HFF-Myc (cell line): ENCODE results near the gene RFT1.

Source experiments
- DNase-seq: peaks from one replicate; pipeline ENCODE4 v3.0.0-alpha.2; 2011; ENCODE audit warnings: low read depth; ENCODE audit errors: extremely low read depth
- H3K4me3 ChIP-seq: replicated peaks from 2 replicates; pipeline ENCODE4 v1.5.1; 2011; ENCODE audit warnings: low read depth, mild to moderate bottlenecking, control low read depth, low read length
- TF ChIP-seq, protein P1 (sequence below): IDR thresholded peaks from 2 replicates; pipeline ENCODE4 v1.5.1; 2012; ENCODE audit warnings: mild to moderate bottlenecking, low read depth, low read length, control low read depth; ENCODE audit errors: missing control alignments

The RFT1 gene

DNA sequence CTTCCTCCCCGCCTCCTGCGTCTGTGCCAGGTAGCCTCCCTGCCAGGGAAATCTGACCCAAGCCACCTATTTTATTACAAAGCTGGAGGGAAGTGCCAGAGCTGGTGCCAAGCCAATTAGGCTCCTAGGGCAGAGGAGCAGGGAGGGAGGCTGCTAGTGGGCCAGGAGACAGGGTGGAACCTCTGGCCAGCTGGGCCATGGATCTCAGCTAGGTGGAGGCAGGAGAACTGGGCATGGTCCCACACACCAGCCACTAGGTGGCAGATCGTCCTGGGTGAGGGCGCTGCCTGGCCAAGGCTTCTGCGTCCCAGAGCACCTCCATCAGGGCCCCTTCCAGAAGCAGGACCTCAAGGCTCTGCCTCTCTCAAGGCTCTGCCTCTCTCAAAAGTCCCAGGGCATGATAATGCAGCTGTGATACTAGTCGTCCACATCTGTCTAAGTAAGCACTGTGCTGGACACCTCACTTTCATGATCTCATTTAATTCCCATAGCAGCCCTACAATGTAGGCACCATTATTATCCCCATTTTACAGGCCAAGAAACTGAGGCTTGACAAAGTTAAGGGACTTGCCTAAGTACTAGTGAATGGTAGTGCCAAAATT is 4.5 kb upstream of the RFT1 start:
- no peak overlapping the region for H3K4me3 ChIP-seq
- TF ChIP-seq, protein P1, sequence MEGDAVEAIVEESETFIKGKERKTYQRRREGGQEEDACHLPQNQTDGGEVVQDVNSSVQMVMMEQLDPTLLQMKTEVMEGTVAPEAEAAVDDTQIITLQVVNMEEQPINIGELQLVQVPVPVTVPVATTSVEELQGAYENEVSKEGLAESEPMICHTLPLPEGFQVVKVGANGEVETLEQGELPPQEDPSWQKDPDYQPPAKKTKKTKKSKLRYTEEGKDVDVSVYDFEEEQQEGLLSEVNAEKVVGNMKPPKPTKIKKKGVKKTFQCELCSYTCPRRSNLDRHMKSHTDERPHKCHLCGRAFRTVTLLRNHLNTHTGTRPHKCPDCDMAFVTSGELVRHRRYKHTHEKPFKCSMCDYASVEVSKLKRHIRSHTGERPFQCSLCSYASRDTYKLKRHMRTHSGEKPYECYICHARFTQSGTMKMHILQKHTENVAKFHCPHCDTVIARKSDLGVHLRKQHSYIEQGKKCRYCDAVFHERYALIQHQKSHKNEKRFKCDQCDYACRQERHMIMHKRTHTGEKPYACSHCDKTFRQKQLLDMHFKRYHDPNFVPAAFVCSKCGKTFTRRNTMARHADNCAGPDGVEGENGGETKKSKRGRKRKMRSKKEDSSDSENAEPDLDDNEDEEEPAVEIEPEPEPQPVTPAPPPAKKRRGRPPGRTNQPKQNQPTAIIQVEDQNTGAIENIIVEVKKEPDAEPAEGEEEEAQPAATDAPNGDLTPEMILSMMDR, result peak; percentile 91
- DNase-seq, result peak; percentile 39

DNA sequence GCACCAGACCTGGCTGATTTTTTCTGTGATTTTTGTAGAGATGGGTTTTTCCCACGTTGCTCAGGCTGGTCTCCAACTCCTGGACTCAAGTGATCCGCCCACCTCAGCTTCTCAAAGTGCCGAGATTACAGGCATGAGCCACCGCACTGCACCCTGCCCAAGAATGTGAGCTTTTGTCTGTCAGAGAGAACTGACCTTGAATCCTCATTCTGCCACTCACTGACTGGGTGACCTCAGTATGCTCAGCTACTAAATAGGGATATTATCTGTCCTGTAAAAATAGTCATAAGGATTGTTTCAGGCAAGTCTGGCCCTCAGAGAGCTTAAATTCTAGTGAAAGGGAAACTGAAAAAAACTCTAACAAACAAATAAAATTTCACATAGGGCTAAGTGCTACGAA is 2.1 kb upstream of the RFT1 start:
- no peak overlapping the region for H3K4me3 ChIP-seq
- no peak for DNase-seq
- TF ChIP-seq, protein P1, result no peak

DNA sequence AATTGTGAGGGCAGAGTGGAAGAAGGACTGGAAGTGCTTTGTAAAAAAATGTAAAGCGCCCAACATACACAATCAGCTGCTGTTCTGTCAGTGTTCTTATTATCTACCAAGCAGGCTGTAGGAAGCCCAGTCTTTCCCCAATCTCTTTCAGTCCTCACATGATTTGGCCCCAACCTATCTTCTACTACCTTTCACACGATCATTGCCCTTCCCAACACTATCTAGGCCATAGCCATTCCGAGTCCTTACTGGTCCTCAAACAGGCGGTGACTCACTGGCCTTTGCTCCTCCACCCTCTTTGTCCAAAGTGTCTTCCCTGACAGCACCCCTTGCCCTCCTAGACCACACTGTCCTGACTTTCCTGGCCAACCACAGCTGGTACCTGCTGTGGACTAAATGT is 861 bp upstream of the RFT1 start:
- TF ChIP-seq, protein P1, result no peak
- peak overlapping the region; percentile 92 for H3K4me3 ChIP-seq
- DNase-seq, result no peak

DNA sequence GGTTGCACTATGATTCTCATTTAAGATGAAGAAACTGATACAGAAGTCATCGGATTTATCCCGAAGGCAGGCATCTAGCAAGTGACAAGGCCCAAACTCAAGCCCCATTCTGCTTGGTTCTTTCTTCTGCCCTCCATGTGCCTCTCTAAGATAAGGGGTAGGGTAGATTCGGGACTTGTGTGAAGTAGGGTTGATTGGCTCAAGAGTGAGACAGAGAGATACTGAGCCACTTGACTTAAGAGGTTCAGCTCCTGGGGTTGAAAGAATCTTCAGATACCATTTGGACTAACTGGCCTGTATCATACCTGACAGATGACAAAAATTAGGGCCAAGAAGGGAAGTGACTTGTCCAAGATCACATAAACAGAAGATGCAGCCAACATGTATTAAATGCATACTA is 891 bp downstream of the RFT1 start:
- H3K4me3 ChIP-seq, result peak overlapping the region; percentile 92
- TF ChIP-seq, protein P1, result no peak
- DNase-seq, result no peak

DNA sequence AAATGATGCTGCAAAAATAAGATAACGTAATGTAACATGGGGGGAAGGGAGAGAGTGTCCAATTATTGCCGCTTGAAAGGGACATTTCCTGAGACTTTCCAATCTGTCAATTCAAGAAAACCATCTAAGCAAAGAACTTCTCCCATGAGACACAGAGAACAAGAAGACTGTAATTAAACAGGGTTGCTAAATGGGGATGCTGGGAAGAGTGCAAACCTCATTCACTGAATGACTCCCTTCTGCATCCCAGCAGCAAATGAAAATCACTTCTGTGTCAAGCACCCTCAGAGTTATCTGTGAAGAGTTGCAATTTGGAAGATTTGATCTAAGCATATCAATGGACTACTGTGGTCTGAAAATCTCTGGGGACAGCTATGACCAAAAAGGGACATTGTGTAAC is 3.6 kb downstream of the RFT1 start:
- H3K4me3 ChIP-seq, result no peak overlapping the region
- no peak for DNase-seq
- TF ChIP-seq, protein P1, result no peak

DNA sequence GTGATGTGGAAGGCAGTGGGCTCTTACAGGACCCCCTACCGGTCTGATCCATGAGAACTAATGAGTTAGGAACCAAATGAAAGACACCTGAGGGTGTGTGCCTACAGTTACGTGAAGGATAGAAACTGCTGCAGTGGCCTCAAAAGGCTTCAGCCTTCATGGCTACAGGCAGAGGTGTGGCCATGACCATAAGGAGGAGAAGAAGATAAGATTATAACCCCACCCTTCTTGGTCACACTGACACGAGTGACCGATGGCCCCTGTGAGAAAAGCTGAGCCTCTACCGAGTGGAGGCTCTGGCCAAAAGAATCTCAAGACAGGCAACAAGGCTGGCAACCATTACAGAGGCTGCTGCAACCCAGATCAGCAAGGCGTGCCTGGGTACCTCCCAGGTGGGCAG is 6.3 kb downstream of the RFT1 start:
- TF ChIP-seq, protein P1, result no peak
- DNase-seq, result no peak
- no peak overlapping the region for H3K4me3 ChIP-seq

DNA sequence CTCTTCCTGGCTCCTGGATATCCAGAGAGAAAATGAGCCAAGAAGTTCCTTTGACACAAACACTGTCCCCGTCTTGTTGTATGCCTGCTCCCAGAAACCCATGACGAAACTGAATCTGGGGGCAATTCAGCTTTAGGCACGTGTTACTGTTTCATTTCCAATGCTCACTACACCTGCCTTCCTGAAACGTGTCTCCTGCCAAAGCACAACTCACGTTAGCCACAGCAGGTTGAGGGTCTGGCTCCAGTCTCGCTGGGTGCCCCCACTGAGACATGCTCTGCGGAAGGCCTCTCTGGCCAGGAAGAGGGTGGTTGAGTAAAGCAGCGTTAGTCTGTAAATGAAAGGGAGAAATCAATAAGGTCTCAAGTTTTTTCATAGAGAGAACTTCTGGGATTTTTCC is 6.7 kb downstream of the RFT1 start:
- no peak for DNase-seq
- TF ChIP-seq, protein P1, result no peak
- no peak overlapping the region for H3K4me3 ChIP-seq
